NCI-H526 treated with DMSO at 0.1 percent for 48 hours (cell line): ENCODE measurements around the gene NKX2-8.

Experiments
- DNase-seq: peaks from one replicate; lab custom pipeline; 2025; lab: John Stamatoyannopoulos, UW

The NKX2-8 gene

DNA sequence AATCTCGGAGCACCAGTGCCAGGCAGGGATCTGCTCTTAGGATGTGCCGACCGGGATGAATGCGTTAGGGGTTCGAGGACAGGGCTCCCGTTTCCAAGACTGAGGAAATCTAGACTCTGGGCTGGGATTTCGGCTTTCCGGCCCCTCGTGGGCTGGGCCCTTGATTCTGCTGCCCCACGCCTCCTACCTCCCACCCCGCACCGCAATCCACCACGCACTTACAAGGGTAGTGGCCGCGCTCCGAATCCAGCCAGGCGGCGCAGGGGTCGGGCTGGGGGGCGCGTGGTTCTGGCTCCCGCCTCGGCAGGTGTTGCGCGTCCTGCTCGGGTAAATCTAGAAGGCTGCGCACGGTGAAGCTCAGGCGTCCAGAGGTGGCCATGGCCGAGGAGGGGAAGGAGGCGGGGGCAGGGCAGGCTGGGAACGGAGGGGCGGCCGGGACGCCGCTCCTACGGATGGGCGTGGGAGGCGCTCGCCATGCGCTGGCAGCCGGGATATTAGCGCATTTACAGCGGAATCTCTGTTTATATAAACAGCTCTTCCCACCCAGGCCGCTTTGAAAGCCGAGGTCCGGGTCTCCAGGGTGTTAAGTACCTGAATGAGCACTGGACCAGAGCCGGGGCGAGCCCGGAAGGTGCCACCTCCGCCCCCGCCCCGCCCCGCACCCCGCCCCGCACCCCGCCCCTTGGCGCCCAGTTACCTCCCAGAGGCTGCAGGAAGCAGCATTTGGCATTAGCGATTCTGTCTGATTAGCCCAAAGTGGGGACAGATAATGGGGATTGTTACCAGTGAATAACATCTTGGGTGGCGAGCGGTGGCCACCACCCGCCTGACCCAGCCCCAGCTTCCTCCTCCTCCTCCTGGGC is at the start of gene NKX2-8:
TSS of gene NKX2-8 (minus strand) at position 604 of the 863 bp plus-strand sequence. CDS start at position 379, 225 bp downstream.
- no peak for DNase-seq

DNA sequence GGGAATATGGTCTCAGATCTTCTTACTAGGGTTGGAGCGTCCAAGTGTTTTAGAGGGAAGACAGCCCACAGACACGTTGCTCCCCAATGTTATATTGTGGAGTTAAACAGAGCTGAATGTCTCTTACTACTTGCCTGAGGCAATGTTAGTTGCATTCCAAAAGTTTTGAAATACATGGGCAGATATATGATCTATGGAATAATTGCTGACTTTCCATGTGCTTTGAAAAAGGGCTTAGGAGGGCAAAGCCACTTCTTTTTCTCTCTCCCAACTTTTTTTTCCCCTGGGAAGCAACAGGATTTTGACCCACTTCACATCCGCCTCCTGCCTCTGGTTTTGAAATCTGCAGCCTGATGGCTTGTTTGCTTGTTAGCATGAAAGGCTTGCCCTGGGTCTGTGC is 45.6 kb upstream of the NKX2-8 start:
- DNase-seq: no peak

DNA sequence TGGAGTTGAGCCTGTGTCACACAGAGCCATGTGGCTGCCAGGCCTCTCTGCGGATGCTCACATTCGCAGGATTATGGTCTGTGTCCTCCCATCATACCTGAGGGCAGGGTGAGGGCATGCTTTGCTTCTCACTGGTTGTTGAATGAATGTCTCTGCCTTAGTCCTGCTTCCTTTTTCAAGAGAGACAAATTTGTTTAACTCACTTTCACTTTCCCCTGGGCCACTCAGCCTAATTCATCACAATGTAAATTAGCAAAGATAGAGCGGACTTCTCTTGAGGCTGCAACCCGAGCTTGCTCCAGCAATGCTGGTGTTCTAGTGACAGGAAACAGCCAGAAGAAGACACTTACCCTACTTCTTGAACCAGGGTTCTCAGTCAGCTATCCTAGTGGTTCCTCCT is 43.7 kb upstream of the NKX2-8 start:
- peak; percentile 6 for DNase-seq

DNA sequence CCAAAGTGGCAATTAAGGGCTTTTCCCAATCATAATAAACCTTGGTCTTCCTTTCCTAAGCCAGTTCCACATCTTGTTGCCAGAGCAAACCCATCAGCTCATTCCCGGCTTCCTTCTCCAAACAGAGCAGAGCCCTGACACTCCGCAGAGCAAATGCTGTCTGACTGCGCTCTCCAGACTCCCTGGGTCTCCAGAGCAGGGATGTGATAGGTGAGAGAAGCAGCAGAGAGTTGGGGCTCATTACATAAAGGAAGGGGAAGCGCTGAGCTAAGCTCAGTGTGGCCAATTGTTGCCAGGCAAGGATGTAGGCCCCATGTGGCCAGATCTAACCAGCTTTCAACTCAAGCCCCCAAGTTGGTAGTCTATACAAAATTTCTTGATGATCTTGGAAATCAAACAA is 43.0 kb upstream of the NKX2-8 start:
- no peak for DNase-seq

DNA sequence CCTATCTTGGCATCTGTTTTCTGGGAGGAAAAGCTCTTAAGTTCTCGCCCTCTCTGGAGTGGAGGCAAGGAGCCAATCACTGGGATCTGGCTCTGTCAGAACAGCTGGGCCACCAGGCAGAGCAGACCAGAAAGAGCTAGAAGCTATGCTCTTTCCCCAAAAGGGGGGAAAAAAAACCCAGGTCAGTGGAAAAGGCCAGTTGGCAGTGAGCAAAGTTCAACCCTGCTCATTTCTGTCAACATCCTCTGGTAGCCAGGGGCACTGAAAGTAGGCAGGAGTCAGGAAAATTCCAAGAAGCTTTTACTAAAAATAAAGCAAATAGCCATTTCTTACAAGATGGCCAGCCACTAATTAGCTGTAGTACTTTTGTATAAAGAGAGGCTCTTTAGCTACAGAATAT is 42.6 kb upstream of the NKX2-8 start:
- no peak for DNase-seq

DNA sequence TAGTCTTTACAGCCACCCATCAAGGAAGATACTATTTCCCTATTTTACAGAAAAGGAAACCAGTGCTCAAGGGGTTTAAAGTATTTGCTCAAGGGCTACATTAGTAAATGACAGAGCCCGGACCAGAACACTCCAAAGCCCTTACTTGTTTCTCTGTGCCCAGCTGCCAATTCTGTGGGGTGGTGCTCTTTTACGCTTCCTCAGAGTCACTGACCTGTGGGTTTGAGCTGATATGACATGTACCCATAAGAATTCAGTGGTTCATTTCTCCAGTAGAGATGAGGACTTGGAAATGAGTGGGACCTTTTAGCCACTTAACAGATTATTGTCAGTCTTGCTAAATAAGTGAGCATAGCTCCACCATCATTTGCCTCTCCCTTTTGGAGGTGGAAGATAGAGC is 37.4 kb upstream of the NKX2-8 start:
- DNase-seq: no peak

DNA sequence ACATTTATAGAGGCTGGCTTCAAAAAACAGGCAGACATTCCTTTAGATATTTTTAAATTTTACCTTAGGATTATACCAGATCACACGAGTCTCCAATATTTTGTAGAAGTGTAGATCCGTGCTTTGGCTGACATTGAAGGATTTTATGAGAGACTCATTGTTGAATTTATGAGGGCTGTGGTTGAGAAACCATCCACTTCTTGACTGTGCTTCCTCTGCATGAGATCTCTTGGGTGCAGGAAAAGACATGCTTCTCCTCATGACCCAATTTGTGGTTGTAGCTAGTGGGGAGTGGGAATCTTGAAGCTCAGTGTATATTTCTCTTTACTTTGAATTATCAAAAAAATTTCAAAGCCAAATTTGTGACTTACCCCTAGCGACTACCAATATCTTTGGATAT is 36.7 kb upstream of the NKX2-8 start:
- no peak for DNase-seq

DNA sequence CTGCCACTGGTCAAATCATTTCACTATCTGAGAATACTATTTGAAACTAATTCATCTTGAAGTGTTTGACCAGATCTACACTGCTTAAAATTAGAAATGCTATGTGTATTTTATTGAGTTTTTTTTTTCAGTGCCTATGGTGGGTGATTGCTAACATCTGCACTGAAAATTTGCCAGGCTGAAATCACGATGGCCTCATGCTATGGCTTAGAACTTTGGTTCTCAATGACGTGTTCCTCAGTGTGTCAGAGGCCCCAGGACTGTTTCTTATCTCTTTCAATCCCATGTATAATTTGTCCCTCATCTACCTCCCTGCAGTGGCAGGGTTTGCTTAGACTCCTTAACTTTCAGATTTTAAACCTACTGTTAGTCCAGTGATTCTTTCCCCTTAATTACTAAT is 36.2 kb upstream of the NKX2-8 start:
- no peak for DNase-seq

DNA sequence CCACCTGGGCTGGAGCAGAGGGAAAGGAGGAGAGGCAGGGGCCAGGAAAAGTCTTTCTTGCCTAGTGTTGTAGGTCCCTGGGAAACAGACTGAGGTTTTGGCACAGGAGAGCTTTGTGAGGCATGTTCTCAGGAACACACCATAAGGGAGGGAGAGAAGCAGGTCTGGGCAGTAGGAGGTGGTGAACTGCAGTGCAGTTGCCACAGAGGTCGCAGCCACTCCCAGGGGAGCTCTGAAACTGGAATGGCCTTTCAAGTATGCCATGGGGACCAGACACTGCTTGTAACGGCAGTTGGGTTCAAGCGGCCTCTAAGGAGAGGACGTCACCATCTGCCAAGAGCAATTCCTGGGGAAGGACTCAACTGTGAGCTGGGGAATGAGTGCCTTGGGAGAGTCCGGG is 35.4 kb upstream of the NKX2-8 start:
- no peak for DNase-seq

DNA sequence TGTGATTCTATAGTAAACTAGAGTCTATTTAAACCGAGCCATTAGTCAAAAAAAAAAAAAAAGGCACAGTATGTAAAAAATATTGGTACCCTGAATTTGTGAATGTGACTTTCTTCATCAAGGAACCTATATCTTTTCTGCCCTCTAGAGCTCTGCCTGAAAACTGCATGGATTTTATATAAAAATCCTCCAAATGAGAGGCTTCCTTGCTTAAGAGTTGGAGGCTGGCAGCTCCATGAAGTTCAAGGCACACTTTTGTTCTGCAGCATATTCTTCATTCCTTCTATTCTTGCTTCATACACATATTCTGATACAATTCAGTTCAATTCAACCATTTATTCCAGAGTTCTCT is 23.1 kb upstream of the NKX2-8 start:
- peak; percentile 22 for DNase-seq

DNA sequence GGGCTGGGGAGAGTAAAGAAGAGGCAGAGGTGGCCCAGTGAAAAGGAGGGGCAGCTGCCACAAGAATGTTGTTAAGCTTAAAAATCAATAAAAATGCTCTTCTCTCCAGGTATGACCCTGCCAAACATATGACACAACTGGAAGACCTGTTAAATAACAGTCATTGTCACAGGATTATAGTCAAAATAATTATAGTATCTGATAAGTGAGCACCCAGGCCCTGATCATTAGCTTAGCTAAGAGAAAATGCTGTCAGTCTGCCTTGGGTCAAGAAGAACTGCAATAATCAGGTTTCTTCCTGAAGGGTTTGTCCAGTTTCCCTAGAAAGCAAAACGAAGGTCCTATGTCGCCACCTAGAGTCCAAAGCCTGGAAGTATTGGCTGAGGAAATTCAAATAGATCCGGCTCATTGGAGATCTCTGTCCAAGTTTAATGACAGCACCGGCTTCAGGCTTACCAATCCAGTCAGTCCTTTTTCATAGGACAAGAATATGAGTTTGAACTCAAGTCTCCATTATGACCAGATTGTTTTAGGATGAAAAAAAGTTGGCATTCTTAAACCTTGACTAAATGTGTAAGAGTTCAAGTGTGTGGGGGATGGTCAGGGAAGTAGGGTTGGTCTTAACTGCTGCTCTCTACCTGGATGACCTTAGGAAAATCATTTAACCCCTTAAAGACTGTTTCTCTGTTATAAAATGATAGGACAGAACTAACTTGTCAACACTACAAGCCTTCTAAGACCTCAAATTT is 22.5 kb upstream of the NKX2-8 start:
- peak; percentile 82 for DNase-seq

DNA sequence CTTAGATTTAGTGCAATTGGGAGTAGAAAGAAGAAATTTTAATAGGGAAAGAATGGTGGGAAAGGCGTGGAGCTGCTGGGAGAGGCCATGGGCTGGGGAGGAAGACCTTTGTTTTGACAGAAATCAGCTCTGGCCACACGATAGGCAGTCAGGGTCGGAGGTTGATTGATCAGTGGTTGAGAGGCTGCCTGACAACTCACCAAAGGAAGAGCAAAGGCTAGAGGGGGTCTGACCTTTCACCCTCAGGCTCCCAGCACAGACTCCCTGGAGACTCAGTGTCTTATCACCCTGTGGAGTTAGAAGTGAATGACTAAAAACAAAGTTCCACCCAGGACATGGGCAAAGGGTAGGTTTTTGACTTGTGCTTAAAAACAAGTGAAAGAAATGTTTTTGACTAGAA is 18.0 kb upstream of the NKX2-8 start:
- DNase-seq: no peak

DNA sequence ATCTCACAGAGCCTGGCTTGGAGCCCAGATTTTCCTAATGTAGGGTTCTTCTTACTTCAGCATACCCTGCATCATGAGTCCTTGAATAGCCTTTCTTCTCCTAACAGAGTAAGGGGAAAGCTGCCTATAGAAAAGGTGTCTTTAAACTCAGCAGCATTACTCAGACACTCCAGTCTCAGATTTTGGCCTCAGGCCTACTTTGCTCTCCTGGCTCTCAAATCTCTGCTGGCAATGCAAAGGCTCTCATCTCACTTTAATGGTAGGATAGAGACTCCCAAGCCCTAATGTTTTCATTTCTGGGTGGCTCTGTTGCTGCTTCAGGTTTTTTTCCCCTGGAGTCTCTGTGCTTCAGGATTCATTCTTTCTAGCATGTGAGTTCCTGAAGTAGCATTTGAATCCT is 9.1 kb upstream of the NKX2-8 start:
- no peak for DNase-seq

DNA sequence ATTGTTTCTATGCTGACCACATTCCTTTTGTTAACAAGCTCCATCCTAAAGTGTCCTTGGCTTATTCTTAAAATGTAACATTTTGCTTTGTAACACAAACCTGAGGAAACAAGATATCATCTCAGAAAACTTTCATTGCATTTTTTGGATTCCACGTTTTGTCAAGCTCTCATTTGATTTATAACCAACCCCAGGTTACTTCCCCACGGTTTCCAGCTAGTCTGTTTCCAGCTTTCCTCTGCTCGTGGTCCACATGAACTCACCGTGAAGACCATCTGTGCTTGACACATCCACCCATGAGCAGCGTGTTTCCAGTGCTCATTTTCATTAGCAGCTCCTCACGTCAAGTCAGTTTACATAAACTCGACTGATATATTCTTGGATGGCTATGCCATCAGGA is 6.4 kb upstream of the NKX2-8 start:
- DNase-seq: no peak

DNA sequence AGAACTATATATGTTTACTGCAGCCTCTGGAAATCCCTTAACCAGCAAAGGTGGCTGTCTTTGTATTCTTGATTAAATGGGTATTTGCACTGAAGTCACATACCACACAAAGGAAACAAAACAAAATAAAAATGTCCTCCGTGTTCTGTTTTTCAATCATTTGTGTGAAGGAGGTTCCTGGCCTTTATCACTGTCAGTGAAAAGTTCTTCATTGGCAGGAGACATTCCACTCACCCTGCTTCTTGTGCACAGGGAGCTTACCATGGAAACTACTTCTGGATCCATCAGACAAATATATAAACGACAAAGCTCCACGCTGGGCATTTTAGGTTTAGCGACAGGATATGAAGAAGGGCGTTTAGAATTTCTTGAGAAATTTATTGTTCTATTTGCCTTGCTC is 5.7 kb upstream of the NKX2-8 start:
- no peak for DNase-seq

DNA sequence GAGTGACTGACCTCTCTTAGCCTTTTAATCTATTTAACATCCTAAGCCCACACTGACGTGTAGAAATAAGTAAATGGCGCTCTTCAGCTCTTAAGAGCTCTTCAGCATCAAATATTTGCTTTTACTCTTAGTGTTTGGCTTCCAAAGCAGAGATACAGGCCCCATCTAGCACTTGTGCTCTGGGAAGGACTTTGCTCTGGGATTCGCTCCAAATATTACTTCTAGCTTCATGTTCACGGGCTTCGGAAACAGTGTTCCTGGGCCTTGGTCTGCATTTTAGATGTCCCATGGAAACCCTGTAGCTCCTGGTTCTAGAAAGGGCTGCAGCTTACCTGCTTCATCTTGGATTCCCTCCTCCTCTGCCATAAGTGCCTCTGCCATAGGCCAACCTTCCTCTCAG is 2.7 kb upstream of the NKX2-8 start:
- no peak for DNase-seq

DNA sequence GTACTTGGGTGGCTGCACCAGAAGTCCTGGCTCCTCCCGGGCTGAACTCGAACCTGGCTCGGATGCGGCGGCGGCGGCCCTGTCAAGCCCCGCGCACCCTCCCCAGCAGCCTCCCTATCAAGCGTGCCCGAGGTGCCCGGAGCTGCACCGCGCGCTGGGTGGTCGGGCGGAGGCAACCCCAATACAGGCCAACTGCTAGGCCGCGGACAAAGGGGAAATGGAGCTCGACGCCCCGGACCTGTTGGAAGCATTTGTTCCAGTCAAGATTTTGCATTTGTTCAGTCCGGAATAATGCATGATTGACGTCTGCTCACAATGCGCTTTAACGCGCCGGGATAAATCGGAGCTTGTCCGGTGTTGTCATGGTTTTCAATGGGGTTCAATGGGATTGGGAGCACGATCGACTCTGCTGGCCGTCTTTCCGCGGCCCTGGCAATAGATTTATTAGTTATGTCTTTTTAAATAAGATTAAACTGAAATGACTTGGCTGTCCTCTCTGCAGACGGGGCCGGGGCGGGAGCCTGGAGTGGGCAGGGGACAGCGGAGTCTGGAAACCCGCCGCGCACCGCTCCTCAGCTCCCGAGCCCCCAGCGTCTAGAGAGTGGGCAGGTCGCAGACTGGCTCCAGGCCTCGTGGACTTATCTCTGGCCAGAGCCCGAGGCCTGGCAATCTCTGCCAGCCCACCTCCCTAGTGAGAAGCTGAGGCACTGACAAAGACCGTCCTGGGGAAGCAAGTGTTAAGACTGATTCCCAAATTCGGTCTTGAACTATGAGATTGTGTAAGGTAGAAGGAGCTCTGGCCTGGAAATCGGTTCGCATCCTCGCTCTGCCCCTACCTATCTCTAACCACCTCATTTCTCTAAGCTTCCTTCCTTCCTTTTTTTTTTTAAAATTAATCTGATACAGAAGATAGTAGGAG is 1.7 kb upstream of the NKX2-8 start:
- no peak for DNase-seq

DNA sequence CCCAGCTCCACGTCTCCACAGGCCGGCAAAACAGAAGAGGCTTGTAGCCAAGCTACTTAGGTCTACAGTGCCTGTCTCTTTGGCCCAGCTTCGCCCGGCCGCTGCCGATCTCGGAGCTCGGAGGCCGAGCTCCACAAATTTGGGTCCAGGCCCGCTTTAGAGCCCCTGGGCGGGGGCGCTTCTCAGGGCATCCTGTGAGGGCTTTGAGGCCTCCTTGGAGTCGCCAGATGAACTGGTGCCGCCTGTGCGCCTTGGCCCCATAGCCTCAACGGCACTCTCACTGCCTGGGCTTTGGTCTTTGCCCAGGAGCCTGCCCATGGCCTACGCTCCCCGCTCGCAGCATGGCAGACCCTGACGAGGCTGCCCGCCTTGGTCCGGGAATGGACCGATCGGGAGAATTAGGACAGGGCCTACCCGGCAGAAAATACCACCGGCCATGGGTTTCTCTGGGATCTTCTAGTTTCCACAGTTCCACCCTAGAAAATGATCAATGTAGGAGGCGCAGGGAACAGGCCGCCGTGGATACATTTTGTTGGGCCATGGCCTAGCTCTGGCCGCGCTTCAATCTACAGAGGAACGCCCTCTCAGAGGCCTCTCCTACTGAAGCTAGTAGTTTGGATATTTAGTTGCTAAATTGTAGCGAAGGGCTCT is 953 bp upstream of the NKX2-8 start:
- DNase-seq: no peak

DNA sequence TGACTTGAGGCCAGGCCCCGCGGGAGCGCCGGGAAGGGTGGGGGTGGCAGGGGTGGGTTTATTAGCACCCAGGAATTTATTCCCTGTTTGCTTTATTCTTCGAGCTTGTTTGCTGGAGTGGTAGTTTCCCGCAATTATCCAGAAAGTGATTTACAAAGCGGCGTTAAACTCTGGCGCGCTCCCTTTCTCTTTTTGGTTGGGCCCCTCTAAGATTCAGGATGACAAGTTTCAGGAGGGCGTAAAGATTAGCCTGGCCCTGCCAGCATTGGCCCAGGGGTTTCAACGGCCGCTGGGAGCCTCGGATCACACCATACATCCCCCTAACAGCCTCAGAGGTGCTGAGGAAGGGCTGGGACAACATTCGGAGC is 444 bp upstream of the NKX2-8 start:
- DNase-seq: no peak

DNA sequence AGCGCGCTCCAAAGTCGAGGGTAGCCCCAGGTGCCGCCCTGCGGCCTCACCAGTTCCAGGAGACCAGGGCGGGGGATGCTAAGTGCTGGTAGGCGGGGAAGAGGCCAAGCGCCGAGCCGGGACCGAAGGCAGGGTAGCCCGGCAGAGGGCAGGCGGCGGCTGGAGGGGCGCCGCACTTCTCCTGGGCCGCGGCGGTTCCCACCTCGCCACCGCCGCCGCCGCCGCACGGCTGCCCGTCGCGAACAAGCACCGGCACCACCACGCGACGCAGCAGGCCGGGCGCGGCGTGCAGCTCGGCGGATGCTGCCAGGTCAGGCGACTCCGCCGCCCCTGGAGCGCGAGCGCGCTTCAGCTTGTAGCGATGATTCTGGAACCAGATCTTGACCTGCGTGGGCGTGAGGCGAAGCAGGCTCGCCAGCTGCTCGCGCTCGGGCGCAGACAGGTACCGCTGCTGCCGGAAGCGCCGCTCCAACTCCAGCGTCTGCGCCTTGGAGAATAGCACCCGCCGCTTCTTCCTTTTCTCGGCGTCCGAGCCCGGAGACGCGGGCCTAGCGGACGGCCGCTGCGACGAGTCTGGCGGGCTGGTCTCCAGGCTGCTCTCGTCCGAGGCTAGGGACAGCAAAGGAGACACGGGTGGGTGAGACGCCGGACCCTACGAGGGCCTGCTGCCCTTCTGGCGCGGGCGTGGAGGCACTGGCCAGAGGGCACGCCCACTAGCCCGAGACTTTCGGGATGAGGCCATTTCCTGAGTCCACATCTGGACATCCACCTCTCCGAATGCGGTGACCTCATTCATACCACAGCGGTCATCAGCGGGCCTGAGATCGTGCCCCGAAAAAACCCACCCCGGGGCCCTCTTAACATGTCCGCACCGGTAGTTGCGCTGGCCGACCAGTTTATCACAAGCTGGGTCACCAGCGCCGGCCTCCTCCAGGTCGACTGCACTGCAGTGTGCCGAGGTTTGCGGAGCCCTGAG is 1.3 kb downstream of the NKX2-8 start:
- DNase-seq: peak; percentile 40
